Body of pancreas (tissue), 4 donors: ENCODE data around the gene ENHO. TPM values are rescaled to one million over a fixed set of nuclear protein-coding genes. Genes with fewer than 3 reads are reported as not detected.

Experiments used
- ATAC-seq: fragments of 150-250 bp; one replicate; pipeline ENCODE4 v1.9.1; 2016
- DNase-seq, 4 donors: peaks; one replicate each; pipeline ENCODE4 v3.0.0-alpha.2; 2019
- H3K27ac ChIP-seq, 4 donors: fragments of 200-600 bp; sonication (generic); 1 replicate in 3 of 4; 2 replicates in 1 of 4; pipeline versions ENCODE4 v1.5.1 to v1.6.1; 2016 to 2019; ENCODE audit warnings: mild to moderate bottlenecking in 1 of 4, mixed read lengths in 1 of 4, moderate library complexity in 1 of 4
- H3K27me3 ChIP-seq, 2 donors: fragments of 200-600 bp; sonication (generic); one replicate each; pipeline ENCODE4 v1.6.0; 2016; ENCODE audit warnings: mild to moderate bottlenecking in 1 of 2
- H3K36me3 ChIP-seq, 2 donors: fragments of 200-600 bp; sonication (generic); replicated peaks in 1 of 2; 2 replicates each; pipeline ENCODE4 v1.5.1; 2016; ENCODE audit warnings: low read depth in 2 of 2; ENCODE audit not compliant: insufficient read depth in 1 of 2
- H3K4me1 ChIP-seq: fragments of 200-600 bp; sonication (generic); one replicate; pipeline ENCODE4 v1.6.0; 2016
- H3K4me3 ChIP-seq, 2 donors: fragments of 200-600 bp; sonication (generic); 1 replicate in 1 of 2; 2 replicates in 1 of 2; pipeline ENCODE4 v1.5.1; 2016 to 2019
- H3K9me3 ChIP-seq, 3 donors: fragments of 200-600 bp; sonication (generic); 1 replicate in 2 of 3; 2 replicates in 1 of 3; pipeline ENCODE4 v1.5.1; 2016
- POLR2A ChIP-seq, 3 donors: fragments of 450-650 bp; IDR thresholded peaks; one replicate each; pipeline ENCODE4 v1.6.1; 2016; ENCODE audit warnings: antibody characterized with exemption in 3 of 3, mild to moderate bottlenecking in 2 of 3
- WGBS, 2 donors: methylation state at CpG; one replicate each; pipeline ENCODE4 v1.1.5; 2017; 5-methylcytosine and 5-hydroxymethylcytosine counted together
- intact Hi-C: fragments of 100-400 bp; cut with DNase I; formaldehyde crosslinking; loops from one replicate; pipeline ENCODE4 v1.15.1; 2023
- total RNA-seq, 2 donors: library from RNA; depleted of rRNA; stranded (reverse); fragments of >200 nt; gene quantifications; one replicate each; pipeline ENCODE4 v1.1.0, GENCODE V29; 2016
- TF ChIP-seq, protein P1 (sequence below), 7 experiments: fragments of 450-650 bp in 4 of 7; fragments of 200-600 bp in 3 of 7; sonication (generic) in 3 of 7; IDR thresholded peaks; one replicate each; pipeline ENCODE4 v1.5.1; 2016 to 2019; ENCODE audit warnings: antibody characterized with exemption in 7 of 7

The ENHO gene
- total RNA-seq, 2 donors from 2014 or later = 2.9 TPM; not detected in 1

DNA sequence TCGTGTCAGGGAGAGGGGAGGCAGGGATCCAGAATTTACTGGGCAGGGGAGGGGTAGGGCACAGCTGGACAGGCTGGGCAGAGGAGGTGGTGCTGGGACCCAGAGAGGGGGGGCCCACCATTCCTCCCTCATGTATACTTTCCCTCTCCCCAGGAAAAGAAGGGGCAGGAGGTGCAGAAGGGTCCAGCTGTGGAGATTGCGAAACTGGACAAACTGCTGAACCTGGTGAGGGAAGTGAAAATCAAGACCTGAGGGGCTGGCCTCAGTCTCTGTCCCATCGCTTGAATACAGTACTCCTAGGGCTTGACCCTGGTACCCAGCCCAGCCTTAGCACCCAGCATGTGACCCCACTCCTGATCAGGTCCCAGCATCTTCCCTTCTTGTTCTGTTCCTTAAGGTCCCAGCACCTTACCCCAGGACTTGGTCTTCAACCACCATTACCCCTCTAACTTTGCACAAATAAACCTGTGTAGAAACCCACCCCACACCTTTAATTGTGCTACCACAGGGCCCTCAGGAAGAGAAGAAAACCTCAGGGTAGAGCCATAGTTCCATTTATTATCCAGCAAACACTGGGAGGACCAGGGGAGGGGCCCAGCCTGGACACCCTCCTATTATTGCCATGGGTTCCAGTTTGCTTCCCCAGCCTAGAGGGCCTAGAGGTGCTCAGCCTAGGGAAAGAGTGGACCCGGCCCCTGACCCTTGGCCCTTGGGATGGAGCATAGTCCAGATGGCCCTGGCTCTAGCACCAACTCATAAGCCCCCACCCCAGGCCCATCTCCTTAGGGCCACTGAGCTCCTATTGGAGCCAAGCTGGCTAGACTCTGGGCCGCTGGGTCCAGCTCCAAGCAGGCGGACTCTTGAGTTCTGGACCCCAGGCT is 2.0 kb downstream of the ENHO start:
- Histone ChIP-seq H3K27me3 (no peaks in the 10 kb centered on the region), H3K4me3 (no peak overlapping the region), H3K27ac (no peak overlapping the region), H3K9me3 (no peaks in the 10 kb centered on the region), H3K36me3 (no peaks in the 10 kb centered on the region), H3K4me1 (peaks cover 11% of the 10 kb centered on the region)
- 88 to 90% methylated on average over 4 to 6 of the region's 6 CpGs for WGBS, 2 donors
- DNase-seq (no peak), ATAC-seq (no peak)
- TF ChIP-seq, protein P1, sequence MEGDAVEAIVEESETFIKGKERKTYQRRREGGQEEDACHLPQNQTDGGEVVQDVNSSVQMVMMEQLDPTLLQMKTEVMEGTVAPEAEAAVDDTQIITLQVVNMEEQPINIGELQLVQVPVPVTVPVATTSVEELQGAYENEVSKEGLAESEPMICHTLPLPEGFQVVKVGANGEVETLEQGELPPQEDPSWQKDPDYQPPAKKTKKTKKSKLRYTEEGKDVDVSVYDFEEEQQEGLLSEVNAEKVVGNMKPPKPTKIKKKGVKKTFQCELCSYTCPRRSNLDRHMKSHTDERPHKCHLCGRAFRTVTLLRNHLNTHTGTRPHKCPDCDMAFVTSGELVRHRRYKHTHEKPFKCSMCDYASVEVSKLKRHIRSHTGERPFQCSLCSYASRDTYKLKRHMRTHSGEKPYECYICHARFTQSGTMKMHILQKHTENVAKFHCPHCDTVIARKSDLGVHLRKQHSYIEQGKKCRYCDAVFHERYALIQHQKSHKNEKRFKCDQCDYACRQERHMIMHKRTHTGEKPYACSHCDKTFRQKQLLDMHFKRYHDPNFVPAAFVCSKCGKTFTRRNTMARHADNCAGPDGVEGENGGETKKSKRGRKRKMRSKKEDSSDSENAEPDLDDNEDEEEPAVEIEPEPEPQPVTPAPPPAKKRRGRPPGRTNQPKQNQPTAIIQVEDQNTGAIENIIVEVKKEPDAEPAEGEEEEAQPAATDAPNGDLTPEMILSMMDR (IDR thresholded peaks at IDR 0.05) = no peak
- TF ChIP-seq POLR2A (IDR thresholded peaks at IDR 0.05) = no peak
- intact Hi-C loops = no loop called here

DNA sequence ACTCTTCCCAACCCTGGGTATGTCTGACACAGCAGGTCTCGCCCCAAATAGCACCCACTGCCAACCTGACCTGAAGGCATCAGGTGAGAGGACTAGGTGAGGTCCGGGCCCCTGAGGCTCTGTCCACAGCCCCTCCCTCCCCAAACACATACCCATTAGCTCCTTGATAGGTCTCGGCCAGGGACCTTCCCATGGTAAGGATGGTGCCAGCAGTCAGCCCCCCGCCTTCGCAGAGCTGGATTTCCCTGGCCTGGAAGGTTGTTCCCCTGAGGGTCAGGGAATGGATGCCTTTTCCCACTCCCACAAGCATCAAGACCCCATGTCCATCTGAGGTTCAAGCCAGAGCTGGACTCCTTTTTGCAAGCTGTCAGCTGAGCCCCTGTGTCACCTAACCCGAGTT is 2.7 kb downstream of the ENHO start:
- DNase-seq (no peak), ATAC-seq (no peak)
- no peaks in the 10 kb centered on the region for H3K36me3 ChIP-seq
- no peaks in the 10 kb centered on the region for H3K9me3 ChIP-seq
- TF ChIP-seq, protein P1 (IDR thresholded peaks at IDR 0.05) = no peak
- no peak for TF ChIP-seq POLR2A (IDR thresholded peaks at IDR 0.05)
- intact Hi-C loops = no loop called here
- 53 to 84% methylated on average over 4 to 6 of the region's 6 CpGs for WGBS, 2 donors
- peaks cover 11% of the 10 kb centered on the region for H3K4me1 ChIP-seq
- H3K27me3 ChIP-seq = no peaks in the 10 kb centered on the region
- H3K27ac ChIP-seq = no peak overlapping the region
- H3K4me3 ChIP-seq = no peak overlapping the region

DNA sequence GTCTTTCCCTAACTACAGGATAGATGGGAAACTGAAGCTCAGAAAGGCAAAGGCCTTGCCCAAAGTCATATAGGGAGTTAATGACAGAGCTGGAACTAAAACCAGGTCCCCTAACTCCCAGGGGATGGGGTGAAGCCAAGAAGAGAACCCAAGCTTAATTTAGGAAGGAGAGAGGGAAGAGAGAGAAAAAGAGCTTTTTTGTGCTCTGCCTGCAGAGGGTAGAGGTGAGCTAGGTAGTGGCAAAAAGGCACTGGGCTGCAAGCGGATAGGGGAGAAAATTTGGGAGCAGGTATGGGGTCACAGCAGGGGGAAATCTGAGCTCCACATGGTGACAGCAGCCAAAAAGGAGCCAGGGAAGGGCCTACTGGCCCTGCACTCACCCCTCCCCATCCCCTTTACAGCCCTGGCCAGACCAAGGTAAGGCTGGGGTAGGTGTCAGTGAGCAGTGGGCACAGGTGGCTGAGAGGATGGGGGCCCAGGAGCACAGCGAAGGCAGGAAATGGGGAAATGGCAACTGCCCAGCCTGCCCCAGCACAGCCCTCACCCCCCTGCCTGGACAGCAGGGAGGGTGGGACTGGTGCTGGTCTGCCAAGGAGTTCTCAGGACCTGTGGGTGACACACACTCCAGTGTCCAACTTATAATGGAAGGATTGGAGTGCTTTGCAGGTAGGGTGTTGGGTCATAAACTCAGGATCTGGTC is 3.3 kb downstream of the ENHO start:
- WGBS, 2 donors = 75 to 87% methylated on average over 2 of the region's 2 CpGs
- TF ChIP-seq POLR2A (IDR thresholded peaks at IDR 0.05) = no peak
- TF ChIP-seq, protein P1 (IDR thresholded peaks at IDR 0.05) = peak in 1 of 7 experiments; percentile 15
- peaks cover 11% of the 10 kb centered on the region for H3K4me1 ChIP-seq
- H3K9me3 ChIP-seq = no peaks in the 10 kb centered on the region
- no peak for ATAC-seq
- no peak overlapping the region for H3K27ac ChIP-seq
- H3K36me3 ChIP-seq = no peaks in the 10 kb centered on the region
- DNase-seq = no peak
- H3K27me3 ChIP-seq = no peaks in the 10 kb centered on the region
- no peak overlapping the region for H3K4me3 ChIP-seq
- intact Hi-C loops = no loop called here

DNA sequence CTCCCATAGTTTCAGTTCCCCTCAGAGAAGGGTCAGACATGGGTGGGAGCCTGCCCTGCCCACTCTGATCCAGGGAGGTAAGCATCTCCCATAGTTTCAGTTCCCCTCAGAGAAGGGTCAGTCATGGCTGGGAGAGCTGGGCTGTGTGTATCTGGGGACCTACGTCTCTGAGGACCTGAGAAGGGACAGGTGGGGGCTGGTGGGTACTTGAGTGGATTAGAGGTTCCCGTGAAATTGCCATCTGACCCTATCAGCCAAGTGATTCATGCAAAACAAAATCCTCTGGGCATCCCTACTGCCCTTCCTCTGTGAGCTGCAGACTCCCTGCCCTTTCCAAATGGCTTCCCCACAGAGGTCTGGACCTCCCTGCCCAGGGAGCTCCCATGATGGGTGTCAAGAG is 3.9 kb downstream of the ENHO start:
- Histone ChIP-seq H3K27me3 (no peaks in the 10 kb centered on the region), H3K27ac (no peak overlapping the region), H3K4me3 (no peak overlapping the region), H3K9me3 (no peaks in the 10 kb centered on the region), H3K36me3 (no peaks in the 10 kb centered on the region), H3K4me1 (peaks cover 11% of the 10 kb centered on the region)
- intact Hi-C loops = no loop called here
- DNase-seq (no peak), ATAC-seq (no peak)
- TF ChIP-seq, protein P1 (IDR thresholded peaks at IDR 0.05) = no peak
- no peak for TF ChIP-seq POLR2A (IDR thresholded peaks at IDR 0.05)
- 51 to 62% methylated on average over 2 of the region's 2 CpGs for WGBS, 2 donors
